Measurements from ENCODE around the gene NSF.
"Not testable (repeated sequence)": the region's sequence is repeated elsewhere in the genome, so short reads cannot be mapped to it uniquely, and the experiment has no call there.

The NSF gene

GRCh38 chr17:46722662-46723285 lies 132.3 kb downstream of the NSF start:
- no peak for DNase-seq

DNA sequence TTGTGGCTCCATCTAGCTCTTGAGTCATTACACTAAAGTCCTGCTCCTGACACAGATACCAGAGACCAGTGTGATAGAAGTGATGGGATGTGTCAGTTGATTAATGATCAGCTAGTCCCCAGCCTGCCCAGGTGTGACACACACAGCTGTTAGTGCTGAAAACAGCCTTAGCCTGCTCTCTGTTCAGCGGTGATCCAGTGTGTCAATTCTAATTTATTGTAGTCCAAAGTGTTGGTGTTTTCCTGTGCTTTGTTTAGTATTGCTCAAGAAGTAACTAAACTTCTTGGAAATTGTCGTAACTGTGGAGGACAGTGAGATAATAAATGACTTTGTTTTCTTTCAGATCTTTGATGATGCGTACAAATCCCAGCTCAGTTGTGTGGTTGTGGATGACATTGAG lies 135.7 kb downstream of the NSF start:
- no peak for DNase-seq

GRCh38 chr17:46727572-46728348 lies 137.3 kb downstream of the NSF start:
- DNase-seq: peak; percentile 38 to 66

DNA sequence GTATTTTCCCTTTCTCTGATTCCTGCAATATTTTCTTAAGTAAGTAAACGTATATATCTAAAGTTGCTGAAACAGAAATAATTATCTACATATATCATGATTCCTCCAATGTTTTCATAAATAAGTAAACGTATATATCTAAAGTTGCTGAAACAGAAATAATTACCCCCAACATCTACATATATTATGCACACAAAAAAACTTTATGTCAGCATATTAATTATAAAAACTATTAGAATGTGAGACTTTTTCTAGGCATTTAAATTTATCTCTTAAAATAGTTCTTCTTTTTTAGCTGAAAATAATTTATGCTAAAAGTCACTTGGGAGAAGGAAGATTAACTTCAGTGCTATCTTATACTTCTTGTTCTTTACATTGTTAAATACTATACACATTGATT lies 139.6 kb downstream of the NSF start:
- no peak for DNase-seq

DNA sequence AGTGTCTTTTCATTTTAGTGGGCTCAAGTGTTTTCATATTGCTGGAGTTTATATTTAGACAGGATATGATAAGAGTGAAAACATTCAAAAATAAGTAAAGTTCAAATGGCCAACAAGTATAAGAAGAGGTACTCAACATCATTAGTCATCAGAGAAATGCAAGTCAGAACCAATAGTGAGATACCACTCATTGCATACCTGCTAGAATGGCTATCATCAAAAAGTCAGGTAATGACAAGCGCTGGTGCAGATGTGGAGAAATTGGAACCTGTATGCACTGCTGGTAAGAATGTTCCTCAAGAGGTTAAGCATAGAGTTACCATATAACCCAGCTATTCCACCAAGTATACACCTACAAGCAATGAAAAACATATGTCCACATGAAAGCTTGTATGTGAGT lies 140.2 kb downstream of the NSF start:
- no peak for DNase-seq

GRCh38 chr17:46732160-46732559 lies 141.7 kb downstream of the NSF start:
- DNase-seq: no peak

- no peak for DNase-seq
Measured at GRCh38 chr17:46732754-46733398, 142.4 kb downstream of the NSF start.

- DNase-seq: no peak
Measured at GRCh38 chr17:46733837-46734475, 143.5 kb downstream of the NSF start.

DNA sequence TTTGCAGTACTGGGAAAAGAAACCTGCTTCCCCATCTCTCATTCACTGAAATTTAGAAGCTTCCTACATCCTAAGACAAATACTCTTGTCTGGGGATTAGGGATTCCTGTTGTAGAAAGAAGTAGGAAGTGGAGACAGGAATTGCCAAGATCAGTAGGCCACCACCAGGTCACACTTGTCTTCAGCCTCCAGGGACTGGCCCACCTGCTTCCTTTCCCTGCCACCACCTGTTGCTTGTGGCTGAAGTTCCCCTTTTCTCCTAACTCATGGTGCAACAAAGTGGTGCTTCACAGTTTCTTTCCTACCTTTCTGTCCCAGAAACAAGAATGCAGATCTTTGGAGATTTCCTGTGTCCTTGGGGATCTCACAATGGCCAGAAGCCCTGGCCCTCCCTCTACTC lies 145.6 kb downstream of the NSF start:
- DNase-seq: no peak

DNA sequence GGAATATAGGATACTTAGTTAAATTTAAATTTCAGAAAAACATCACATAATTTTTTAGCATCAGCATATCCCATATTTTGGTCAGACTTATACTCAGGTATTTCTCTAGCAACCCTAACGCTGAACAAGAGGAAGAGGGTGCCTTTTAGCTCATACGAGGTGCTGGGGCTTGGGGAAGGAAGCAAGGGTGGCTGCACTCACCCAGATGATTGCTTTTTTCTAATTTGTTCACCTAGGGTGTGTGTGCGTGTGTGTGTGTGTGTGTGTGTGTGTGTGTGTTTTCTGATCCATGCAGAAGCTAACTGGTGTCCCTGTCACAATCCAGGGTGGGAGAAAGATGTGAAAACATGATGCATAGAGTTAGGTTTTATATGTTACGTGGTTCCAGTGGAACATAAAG lies 146.9 kb downstream of the NSF start:
- no peak for DNase-seq

- DNase-seq: no peak
Measured at GRCh38 chr17:46738544-46738943, 148.1 kb downstream of the NSF start.

DNA sequence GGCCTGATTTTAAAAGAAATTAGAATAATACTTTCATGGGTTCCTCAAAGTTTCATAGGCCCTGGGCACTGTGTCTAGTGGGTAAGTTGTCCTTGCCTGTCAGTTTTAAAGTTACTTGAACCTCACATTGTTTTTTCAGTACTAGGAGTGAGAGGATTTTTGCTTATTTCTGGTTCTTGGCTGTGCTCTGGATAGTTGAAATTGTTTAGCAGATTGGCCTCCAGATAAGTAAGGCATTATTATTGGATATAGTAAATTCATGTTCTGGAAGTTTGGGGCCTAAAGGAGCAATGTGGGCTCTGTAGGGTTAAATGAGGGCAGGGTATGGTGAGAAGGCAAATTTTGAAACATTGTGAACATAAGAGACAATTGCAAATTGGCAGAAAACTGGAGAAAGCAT lies 149.5 kb downstream of the NSF start:
- no peak for DNase-seq

DNA sequence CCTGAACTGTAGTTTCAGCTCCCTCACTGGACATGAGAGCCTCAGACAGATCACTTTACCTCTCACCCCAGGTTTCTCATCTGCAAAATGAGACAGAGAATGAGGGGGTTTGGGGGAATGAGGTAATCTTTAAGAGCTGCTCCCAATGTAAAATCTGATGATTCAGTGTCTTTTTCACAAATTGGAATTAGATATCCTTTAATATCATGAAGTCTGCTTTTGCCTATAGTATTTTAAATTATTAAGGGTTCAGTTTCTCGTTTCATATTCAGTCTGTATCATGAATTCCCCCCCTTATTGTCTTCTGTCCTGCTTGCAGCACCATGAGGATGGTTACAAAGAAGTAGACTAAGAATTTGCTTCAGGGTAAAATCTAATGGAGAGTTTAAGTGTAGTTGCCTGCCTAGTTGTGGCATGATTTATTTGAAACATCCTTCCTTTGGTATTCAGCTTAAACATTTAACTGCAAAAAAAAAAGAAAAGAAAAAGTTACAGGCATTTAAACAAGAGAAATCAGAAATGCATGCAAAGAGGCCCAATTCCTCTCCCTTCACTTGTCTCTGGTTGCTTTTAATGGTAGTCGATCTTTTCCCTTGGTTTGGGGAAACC lies 150.8 kb downstream of the NSF start:
- no peak for DNase-seq

DNA sequence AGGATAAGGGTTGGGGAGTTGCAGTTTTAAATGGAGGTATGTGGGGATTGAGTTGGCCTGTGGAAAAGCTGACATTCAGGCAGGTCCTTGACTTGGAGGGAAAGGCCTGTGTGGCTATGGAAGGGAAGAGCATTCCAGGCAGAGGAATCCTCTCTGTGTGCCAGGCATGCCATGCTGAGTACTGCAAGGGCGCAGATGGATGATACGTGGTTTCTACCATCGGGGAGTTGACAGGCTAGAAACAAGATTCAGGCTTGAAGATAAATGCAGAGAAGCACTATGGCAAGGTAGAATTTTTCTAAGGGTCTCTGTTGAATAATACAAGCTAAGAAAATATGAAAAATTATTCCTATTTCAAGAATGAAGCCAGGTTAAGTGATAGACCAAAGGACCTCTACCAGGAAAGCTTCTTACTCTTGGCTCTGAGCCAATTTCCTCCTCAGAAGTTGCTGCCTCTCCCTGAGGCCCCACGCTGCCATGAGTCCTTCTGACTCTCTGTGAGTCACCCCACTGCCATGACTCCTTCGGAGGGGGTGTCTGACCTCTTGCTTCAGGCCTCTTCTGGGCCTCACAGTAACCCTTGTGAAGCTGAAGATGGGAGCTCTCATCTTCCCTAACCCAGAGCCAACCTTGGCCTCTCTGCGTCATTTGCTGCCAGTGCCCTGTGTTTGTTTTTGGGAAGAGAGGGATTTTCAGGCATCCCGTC lies 152.2 kb downstream of the NSF start:
- DNase-seq: peak; percentile 7 to 19

DNA sequence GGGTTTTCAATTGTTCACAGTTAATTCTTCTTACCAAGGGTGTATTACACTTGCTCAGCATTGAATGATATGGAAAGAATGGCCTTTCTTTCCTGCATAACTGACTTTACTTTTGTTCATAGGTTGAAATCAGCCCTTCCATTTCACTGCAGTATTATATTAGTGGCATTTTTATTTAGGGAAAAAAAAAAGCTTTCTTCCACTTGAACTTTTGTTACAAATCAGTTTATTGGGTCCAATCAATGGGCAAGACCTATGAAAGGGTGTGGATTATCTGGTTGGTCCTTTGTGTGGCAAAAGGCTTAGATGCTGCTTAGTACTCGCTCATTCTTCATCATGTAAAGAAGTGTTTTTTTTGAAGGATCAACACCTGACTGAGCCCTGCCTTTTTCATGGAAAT lies 154.0 kb downstream of the NSF start:
- no peak for DNase-seq

GRCh38 chr17:46745376-46745775 lies 154.9 kb downstream of the NSF start:
- DNase-seq: no peak

- DNase-seq: no peak
Measured at GRCh38 chr17:46751425-46751824, 161.0 kb downstream of the NSF start.

- DNase-seq: no peak
Measured at GRCh38 chr17:46753776-46754175, 163.3 kb downstream of the NSF start.

DNA sequence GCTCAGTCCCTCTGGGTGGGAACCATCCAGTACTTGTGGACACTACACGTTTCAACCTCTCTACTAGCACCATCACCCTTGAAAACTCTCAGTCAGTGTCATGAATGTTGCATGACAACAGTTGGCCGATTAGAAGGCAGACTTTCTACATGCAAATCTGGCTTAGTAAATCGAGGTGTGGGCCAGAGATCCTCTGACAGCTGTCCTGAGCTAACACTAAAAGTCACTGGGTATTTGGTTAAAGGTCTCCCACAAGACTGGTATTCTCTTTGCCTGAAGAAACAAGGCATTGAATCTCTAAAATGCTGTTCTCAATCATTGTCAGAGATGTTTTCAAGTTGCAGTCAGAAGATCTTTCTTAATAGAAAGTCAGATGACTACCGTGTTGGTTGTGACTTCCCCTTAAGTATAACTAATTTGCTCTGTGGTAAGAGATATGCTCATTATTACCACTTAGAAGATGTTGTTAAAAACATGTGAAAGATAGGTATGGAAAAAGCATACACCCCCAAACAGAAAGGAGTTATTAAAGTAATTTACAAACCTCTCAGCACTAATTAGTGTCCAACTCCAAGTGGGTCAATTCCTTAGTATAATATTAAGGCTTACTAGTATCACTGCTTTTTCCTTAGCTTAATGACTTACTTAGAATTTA lies 165.7 kb downstream of the NSF start:
- DNase-seq: no peak

DNA sequence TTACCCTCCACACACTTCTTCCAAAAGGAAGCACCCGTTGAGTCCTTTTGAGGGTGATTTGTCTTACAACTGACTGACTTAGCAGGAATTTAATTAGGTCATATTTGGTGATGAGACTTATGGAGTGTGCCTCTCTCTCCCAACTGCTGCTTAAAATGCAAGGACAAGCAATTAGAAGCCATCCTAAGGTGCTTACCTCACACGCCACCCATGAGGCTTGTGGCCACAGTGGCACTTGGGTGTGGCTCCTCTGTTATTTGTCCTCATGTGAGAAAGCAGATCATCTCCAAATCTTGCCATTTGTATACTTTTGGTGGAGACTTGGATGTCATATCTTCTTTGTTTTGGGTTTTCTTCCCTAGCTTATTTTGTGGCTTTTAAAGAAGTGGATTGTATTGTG lies 166.4 kb downstream of the NSF start:
- no peak for DNase-seq

DNA sequence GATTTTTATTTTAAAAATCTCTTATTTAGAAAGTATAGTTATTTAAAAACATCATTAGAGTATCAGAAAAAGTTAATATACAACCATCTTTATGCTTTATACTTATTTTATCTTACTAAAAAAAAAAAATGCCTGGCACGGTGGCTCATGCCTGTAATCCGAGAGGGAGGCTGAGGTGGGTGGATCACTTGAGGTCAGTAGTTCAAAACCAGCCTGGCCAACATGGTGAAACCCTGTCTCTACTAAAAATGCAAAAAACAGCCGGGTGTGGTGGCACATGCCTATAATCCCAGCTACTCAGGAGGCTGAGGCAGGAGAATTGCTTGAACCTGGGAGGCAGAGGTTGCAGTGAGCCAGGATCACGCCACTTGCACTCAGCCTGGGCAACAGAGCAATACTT lies 167.1 kb downstream of the NSF start:
- not testable (repeated sequence) for DNase-seq

GRCh38 chr17:46758614-46759013 lies 168.1 kb downstream of the NSF start:
- DNase-seq: no peak
